A549 (cell line): ENCODE data around the gene LRCH1.

Source experiments
- CBX8 ChIP-seq: fragments of 200-600 bp; sonication (generic); IDR thresholded peaks from 2 replicates; pipeline ENCODE4 v1.6.1; 2016
- CTCF ChIP-seq: fragments of >200 bp; sonication (Bioruptor Twin); formaldehyde crosslinking; IDR thresholded peaks from 3 replicates; pipeline ENCODE4 v1.5.1; 2016
- ELK1 ChIP-seq: fragments of 150-350 bp; IDR thresholded peaks from 2 replicates; pipeline ENCODE4 v1.6.1; 2014; ENCODE audit warnings: low read depth, mild to moderate bottlenecking, low read length
- HMGXB4 ChIP-seq: fragments of 250-450 bp; sonication (Bioruptor Pico); IDR thresholded peaks from 2 replicates; pipeline ENCODE4 v1.5.0; 2021; ENCODE audit warnings: mild to moderate bottlenecking, moderate library complexity, borderline replicate concordance
- MAFK ChIP-seq: fragments of 450-650 bp; IDR thresholded peaks from 2 replicates; pipeline ENCODE4 v1.6.1; 2014; ENCODE audit not compliant: partially characterized antibody
- MAZ ChIP-seq: fragments of 150-350 bp; IDR thresholded peaks from 2 replicates; pipeline ENCODE4 v1.6.1; 2014; ENCODE audit warnings: antibody characterized with exemption, low read depth, low read length, borderline replicate concordance
- POLR2A ChIP-seq: IDR thresholded peaks from 2 replicates; pipeline ENCODE4 v1.6.1; 2012; ENCODE audit warnings: mild to moderate bottlenecking, low read length
- REST ChIP-seq: fragments of 200-600 bp; sonication (generic); IDR thresholded peaks from 2 replicates; pipeline ENCODE4 v1.6.1; 2016; ENCODE audit warnings: antibody characterized with exemption, mild to moderate bottlenecking, moderate library complexity
- SREBF2 ChIP-seq: fragments of 450-650 bp; IDR thresholded peaks from 2 replicates; pipeline ENCODE4 v1.6.1; 2014; ENCODE audit warnings: mild to moderate bottlenecking, moderate library complexity

- TF ChIP-seq SREBF2 (no peak), MAZ (no peak), HMGXB4 (CRISPR knock-in tag) (no peak), MAFK (no peak), CTCF (no peak), POLR2A (no peak), ELK1 (no peak), CBX8 (no peak), REST (no peak)
Observed at GRCh38 chr13:46628622-46629365, 75.8 kb downstream of the LRCH1 start.
